DMS 273 (cell line): ENCODE data around the gene PROSER3.

Source experiments
- DNase-seq: peaks from one replicate; lab custom pipeline; 2025; ENCODE audit not compliant: unreplicated experiment; lab: John Stamatoyannopoulos, UW

Gene PROSER3

DNA sequence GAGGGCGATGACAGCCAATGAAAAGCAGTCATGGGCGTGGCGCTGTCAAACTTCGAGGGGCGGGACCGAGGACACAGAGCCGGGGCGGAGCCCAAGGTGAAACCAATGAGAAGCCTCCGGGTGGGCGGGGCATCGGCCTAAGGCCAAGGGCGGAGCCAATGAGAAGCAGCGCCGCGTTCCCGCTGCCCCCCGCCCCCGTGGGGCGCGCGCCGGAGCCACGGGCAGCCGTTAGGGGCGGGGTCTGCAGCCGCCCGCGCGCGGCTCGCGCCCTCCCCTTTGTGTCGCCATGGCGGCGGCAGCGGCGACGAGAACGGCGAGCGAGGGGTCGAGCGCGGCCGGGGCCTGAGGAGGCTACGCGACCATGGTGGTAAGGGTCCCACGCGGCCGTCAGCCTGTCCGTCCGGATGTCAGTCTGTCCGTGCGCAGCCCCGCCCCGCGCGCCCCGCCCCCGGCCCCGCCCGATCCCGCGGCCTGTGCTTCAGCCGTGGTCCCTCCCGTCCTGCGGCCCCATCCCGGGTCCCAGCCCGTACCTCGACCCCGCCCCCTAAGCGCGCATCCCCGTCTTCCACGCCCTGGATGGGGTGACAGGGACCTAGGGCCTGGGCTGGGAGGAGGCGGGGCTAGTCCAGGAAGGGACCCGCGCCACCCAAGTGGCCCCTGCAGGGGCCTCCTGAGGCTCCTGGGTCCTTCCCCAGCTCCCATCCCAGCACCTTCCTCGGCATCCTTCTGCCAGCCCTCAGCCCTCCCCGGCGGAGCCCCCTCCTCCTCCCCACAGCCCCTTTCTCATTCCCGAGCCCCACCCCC lies 17.5 kb downstream of the PROSER3 start, which contains the start of gene ARHGAP33:
Gene ARHGAP33 (plus strand): TSS at position 267 of the 804 bp plus-strand sequence. CDS start 95 bp downstream, at position 362.
- DNase-seq = peak; percentile 100

DNA sequence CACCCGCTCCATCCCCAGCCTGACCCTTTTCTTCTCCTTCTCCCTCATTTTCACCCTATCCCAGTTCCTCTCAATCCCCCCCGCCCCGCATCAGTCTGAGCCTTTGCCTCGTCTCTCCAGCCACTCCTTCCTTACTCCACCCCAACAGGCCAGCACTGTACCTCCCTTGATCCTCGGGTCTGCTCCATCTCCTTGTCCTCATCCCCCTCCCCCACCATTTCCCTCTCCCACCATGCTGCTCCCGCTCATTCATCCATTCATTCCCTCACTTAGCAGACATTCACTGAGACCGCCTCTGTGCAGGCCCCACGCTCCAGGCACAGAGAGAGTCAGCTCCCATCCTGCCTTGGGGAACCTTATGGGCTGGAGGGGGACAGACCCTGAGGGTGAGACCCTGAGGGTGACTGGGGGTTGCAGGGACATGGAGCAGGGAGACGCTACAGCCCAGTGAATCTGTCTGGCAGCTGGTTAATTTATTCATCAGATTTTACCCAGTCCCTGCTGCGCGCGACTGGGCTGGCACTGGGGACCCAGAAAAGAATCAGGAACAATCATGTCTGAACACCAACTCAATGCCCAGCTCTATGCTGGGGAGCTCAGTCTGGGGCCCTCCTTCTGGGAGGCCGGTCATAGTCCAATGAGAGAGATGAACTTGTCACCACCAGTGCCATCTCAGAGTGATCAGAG lies 18.3 kb downstream of the PROSER3 start:
- no peak for DNase-seq

DNA sequence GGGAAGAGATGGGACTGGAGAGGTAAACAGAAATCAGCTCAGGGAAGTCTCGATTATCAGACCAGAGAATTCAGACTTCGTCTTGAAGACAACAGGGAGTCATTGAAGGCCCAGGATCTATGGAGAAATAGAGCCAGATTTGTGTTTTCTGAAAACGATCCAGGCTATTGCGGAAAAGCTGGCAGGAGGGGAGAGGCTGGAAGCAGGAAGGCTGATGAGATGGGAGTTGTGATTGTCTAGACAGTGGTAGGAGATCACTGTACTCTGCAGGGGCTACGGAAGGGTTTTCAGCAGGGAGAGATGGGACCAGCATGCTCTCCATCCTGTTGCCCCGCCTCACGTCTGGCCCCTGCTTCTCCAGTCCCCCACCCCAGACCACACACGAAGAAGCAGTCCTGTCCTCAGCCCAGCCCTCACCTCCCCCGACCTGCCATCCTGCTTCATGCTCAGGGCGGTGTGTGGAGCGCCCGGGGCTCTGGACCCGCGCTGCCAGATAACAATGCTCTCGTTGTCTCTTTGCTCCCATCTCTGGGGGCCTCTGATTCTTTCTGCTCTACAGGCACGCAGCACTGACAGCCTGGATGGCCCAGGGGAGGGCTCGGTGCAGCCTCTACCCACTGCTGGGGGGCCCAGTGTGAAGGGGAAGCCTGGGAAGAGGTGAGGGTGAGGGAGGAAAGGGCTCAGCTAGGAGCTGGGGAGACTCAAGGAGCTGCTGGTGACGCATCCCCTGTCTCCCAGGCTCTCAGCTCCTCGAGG lies 19.3 kb downstream of the PROSER3 start:
- DNase-seq = no peak

DNA sequence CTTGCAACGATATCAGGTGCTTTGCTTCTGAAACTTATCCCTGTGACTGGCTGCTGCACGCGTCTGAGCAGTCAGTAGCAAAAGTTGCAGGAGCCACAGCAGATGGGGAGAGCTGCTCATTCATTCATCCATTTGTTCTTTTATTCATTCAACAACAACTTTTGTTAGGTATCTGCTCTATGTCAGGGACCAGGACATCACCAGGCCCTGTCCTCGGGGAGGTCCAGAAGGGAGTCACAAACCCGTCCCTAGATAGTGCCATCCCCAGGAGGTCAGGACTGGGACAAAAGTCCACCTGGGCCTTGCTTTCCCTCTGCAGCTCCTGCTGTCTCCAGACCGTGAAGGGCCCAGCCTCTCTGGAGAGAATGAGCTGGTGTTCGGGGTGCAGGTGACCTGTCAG lies 20.0 kb downstream of the PROSER3 start:
- no peak for DNase-seq

DNA sequence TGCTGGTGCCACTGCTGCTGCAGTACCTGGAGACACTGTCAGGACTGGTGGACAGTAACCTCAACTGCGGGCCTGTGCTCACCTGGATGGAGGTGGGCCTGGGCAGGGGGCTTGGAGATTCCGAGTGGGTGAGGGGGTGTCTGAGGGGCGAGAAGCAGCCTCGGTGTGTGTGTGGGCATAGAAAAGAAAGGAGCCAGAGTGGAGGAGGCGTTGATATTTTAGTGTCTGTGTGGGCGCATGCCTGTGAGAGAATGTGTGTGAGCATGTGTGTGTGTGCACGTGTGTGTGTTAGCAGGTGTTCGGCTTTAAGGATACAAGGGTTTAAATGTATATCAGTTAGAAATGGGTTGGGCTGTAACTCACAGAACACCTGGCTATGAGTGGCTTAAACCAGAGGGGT lies 21.1 kb downstream of the PROSER3 start:
- DNase-seq = no peak

DNA sequence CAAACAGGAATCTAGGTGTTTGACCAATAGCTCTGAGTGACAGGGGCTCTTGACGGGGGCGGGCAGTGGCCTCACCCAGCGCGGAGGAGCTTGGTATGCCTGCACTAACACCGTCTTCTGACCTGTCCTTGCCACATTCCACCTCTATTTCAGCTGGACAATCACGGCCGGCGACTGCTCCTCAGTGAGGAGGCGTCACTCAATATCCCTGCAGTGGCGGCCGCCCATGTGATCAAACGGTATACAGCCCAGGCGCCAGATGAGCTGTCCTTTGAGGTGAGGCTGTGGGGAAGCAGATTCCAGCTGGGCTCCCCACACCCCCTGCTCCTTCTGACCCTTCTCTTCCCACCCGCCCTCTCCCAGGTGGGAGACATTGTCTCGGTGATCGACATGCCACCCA lies 22.1 kb downstream of the PROSER3 start:
- DNase-seq = no peak

DNA sequence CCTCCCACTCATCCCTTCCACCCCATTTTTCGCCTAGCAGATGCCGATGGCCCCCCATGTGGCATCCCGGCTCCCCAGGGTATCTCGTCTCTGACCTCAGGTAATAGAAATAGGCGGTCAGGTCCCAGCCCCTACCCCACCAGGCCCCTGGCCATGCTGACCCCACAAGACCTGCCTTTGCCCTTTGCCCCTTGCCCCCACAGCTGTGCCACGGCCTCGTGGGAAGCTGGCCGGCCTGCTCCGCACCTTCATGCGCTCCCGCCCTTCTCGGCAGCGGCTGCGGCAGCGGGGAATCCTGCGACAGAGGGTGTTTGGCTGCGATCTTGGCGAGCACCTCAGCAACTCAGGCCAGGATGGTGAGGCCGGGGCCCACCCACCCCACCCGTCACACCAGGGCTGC lies 22.7 kb downstream of the PROSER3 start:
- no peak for DNase-seq

DNA sequence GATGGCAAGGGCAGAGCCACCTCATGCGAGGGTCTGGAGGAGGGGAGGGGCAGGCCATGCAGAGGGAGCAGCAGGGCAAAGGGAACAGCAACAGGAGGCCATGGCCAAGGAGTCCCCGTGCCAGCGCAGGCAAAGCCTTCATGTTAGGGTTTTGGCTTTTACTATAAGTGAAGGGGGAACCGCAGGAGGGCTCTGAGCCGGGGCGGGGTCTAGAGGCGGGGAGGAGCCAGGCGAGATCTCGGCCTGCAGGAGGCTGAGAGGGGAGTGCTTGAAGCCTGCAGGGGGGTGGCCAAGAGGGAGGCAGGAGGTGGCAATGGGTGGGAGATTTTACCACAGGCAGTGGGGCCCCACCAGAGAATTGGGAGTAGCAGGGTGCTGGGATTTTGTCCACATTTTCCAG lies 23.7 kb downstream of the PROSER3 start:
- DNase-seq = no peak

DNA sequence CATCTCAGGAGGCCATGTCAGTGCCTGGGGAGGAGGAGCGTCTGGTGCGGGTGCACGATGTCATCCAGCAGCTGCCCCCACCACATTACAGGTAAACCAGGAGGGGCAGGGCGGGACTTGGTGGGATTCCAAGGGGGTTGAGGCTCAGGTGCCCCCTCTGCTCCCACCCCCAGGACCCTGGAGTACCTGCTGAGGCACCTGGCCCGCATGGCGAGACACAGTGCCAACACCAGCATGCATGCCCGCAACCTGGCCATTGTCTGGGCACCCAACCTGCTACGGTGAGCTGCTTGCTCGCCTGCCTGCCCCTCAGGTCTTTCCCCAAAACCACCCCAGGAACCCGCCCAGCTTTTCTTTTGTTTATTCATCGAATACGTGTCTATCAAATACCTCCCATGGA lies 24.6 kb downstream of the PROSER3 start:
- no peak for DNase-seq

DNA sequence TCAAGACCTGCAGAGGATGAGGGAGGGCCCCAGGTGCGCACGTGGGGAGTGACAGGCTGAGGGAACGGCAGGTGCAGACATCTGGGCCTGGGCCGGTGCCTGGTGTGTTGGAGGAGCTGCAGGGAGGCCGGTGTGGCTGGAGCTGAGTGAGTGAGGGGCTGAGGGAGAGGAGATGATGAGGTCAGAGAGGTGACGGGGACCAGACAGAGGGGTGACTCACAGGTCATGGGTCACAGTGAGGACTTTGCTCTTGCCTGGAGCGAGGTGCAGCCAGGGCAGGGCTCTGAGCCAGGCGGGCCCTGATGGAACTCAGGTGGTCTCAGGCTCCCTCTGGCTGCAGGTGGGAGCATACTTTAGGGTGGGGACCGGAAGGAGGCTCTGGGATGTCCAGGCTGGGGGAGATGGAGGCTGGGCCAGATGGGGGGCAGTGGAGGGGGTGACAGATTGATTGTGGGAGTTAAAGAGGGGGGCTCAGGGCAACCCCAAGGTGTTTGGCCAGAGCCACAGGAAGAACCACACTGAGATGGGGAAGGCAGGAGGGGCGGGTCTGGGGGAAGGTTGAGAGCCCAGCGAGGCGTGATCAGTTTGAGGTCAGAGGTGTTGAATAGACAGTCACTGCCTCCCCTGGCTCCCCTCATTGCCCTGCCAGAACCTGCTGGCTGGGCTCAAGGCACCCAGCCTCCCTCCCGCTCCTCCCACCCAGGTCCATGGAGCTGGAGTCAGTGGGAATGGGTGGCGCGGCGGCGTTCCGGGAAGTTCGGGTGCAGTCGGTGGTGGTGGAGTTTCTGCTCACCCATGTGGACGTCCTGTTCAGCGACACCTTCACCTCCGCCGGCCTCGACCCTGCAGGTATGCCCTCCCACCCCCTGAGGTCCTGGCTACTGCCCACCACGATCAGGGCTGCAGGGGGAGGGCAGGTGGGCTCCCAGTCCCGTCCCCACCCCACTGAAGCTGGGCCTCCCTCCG lies 25.8 kb downstream of the PROSER3 start:
- no peak for DNase-seq

DNA sequence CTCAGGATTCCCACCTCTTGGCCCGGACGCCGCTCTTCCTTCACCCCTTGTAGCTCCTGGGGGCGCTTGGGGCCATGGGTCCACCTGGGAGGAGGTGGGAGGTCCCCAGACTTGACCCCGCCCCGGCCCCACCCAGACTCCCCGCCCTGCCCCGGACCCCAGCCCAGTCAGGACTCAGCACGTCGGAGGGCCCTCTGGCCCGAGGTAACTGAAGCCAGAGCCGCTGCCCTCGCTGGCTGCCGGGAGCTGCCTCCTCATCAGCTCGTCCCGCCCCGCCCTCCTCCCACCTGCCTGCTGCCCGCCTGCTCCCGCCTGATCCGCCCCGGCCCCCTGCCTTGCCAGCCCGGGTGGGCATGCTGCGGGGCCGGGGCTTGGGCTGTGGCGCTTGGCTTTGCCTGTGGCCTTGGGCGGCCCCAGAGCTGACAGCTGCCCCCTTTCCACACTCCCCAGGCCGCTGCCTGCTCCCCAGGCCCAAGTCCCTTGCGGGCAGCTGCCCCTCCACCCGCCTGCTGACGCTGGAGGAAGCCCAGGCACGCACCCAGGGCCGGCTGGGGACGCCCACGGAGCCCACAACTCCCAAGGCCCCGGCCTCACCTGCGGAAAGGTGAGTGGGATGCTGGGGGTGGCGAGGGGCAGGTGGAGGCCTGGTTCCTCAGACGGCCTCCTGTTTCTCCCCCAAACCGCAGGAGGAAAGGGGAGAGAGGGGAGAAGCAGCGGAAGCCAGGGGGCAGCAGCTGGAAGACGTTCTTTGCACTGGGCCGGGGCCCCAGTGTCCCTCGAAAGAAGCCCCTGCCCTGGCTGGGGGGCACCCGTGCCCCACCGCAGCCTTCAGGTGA lies 26.7 kb downstream of the PROSER3 start:
- no peak for DNase-seq

DNA sequence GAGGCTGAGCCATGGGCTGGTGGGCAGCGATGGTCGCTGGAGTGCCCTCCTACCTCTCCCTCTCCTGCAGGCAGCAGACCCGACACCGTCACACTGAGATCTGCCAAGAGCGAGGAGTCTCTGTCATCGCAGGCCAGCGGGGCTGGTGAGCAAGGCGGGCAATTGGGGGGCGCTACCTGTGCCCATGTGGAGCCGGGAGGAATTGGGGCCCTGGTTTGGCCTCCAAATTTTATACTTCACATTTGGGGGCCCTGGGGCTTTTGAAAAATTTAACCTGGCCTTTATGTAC lies 27.3 kb downstream of the PROSER3 start:
- DNase-seq = no peak

DNA sequence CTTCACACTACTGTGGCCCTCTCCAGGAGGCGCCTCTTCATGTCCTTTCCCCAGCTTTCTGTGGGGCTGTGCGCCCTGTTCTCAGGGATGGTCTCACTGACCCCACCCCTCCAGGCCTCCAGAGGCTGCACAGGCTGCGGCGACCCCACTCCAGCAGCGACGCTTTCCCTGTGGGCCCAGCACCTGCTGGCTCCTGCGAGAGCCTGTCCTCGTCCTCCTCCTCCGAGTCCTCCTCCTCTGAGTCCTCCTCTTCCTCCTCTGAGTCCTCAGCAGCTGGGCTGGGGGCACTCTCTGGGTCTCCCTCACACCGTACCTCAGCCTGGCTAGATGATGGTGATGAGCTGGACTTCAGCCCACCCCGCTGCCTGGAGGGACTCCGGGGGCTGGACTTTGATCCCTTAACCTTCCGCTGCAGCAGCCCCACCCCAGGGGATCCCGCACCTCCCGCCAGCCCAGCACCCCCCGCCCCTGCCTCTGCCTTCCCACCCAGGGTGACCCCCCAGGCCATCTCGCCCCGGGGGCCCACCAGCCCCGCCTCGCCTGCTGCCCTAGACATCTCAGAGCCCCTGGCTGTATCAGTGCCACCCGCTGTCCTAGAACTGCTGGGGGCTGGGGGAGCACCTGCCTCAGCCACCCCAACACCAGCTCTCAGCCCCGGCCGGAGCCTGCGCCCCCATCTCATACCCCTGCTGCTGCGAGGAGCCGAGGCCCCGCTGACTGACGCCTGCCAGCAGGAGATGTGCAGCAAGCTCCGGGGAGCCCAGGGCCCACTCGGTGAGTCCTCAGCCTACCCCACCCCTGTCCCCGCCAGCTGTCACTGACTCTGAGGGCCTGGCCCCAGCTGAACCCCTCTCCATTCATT lies 28.6 kb downstream of the PROSER3 start:
- DNase-seq = no peak

DNA sequence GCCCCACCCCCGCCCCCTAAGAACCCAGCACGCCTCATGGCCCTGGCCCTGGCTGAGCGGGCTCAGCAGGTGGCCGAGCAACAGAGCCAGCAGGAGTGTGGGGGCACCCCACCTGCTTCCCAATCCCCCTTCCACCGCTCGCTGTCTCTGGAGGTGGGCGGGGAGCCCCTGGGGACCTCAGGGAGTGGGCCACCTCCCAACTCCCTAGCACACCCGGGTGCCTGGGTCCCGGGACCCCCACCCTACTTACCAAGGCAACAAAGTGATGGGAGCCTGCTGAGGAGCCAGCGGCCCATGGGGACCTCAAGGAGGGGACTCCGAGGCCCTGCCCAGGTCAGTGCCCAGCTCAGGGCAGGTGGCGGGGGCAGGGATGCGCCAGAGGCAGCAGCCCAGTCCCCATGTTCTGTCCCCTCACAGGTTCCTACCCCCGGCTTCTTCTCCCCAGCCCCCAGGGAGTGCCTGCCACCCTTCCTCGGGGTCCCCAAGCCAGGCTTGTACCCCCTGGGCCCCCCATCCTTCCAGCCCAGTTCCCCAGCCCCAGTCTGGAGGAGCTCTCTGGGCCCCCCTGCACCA lies 29.3 kb downstream of the PROSER3 start:
- no peak for DNase-seq

DNA sequence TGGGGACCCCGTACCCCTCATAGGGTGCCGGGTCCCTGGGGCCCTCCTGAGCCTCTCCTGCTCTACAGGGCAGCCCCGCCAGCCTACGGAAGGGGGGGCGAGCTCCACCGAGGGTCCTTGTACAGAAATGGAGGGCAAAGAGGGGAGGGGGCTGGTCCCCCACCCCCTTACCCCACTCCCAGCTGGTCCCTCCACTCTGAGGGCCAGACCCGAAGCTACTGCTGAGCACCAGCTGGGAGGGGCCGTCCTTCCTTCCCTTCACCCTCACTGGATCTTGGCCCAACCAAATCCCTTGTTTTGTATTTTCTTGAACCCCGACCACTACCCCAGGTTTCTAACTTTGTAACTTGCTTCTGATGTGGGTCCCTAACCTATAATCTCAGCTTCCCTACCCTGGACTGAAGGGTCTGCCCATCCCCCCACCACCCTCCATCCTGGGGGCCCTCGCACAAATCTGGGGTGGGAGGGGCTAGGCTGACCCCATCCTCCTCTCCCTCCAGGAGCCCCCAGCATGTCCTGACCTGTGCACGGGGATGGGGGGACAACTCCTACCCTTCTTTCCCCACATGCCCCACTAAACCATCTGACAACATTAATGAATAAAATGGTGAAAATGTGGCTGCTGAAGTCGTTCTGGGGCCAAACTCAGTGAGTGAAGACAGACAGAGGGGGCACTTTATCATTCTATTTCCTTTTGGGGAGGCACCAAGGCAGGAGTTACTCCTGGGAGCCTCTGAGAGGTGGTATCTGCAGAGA lies 30.4 kb downstream of the PROSER3 start:
- no peak for DNase-seq

DNA sequence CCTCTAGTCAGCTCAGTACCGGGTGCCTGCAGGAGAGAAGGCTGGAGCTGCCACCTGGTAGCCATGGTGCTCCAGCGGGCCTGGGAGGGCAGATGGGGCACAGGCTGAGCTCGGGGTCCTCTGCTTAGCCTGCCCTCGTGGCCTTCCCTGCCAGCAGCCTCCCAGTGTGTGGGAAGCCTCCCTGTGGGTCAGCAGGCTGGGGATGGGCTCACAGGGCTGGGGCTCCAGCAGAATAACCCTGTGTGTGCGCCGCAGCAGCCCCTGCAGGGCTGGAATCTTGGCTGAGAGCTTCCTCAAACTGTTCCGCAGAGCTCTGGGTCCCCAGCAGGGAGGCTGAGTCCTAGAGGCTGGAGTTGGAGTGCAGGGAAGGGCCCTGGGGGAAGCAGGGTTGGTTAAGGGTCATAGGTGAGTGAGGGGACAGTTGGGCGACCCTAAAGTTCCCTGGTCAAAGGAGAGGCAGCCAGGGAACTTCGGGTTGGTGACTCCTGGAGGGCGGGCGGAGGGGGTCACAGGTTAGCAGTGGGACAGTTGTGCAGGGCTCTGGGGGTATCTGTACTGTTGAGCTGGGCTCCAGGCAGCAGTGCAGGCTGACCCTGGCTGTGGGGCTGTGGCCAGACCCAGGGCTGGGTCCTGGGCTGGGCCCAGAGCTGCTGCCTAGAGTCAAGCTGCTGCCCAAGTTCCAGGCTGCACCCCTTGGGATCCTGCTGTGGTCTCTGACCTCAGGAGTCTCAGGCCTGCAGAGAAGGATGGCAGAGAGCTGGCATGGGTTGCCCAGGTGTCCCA lies 31.4 kb downstream of the PROSER3 start:
- no peak for DNase-seq
